Panc1 (cell line): ENCODE data around the gene ALX4. TPM values are rescaled to one million over a fixed set of nuclear protein-coding genes. Genes with fewer than 3 reads are reported as not detected.
A peak's percentile ranks its signal among the peaks of the same experiment; 100 is the strongest.

Experiments
- ATAC-seq: fragments of 200-7000 bp; cut with Tn5 transposase; 2 replicates; pipeline ENCODE4 v1.9.1; 2020; ENCODE audit warnings: mild to moderate bottlenecking, moderate library complexity
- BruUV-seq: library from RNA; stranded (reverse); fragments of 400-500 nt; replicated peaks from 2 replicates; lab custom pipeline; 2021; lab: Mats Ljungman, UMichigan
- CTCF ChIA-PET: fragments of 300-600 bp; sonication (Branson Sonifier 250); formaldehyde crosslinking; loops from one replicate; lab custom pipeline; 2022; ENCODE audit warnings: antibody characterized with exemption; lab: Charles Lee
- POLR2A ChIA-PET: fragments of 300-600 bp; sonication (Branson Sonifier 250); formaldehyde crosslinking; loops from one replicate; lab custom pipeline; 2022; ENCODE audit warnings: antibody characterized with exemption; lab: Charles Lee
- DNase-seq: peaks from one replicate; pipeline ENCODE4 v3.0.0-alpha.2; 2010; ENCODE audit warnings: low read depth, low spot score
- H3K27ac ChIP-seq: 2 replicates; pipeline ENCODE4 v1.5.1; 2011; ENCODE audit warnings: mild to moderate bottlenecking, low read length, inconsistent platforms
- H3K27me3 ChIP-seq: fragments of 200-500 bp; sonication (Bioruptor generic); 2 replicates; pipeline ENCODE4 v1.6.0; 2014; ENCODE audit warnings: low read length, inconsistent platforms; ENCODE audit not compliant: control insufficient read depth, insufficient read depth
- H3K36me3 ChIP-seq: fragments of 200-500 bp; sonication (Bioruptor generic); 2 replicates; pipeline ENCODE4 v1.5.1; 2014; ENCODE audit warnings: inconsistent platforms, mild to moderate bottlenecking, low read length, moderate library complexity; ENCODE audit not compliant: control insufficient read depth, insufficient read depth
- H3K4me1 ChIP-seq: 2 replicates; pipeline ENCODE4 v1.5.1; 2011; ENCODE audit warnings: inconsistent platforms, mild to moderate bottlenecking, low read length, moderate library complexity; ENCODE audit not compliant: control insufficient read depth, insufficient read depth
- H3K4me3 ChIP-seq, 2 experiments: 2 replicates each; pipeline ENCODE4 v1.5.1; 2011 to 2012; ENCODE audit warnings: low read depth in 2 of 2, low read length in 2 of 2, mild to moderate bottlenecking in 2 of 2, inconsistent platforms in 1 of 2, moderate library complexity in 1 of 2
- H3K9me3 ChIP-seq: fragments of 200-500 bp; sonication (Bioruptor generic); 2 replicates; pipeline ENCODE4 v1.5.1; 2014; ENCODE audit warnings: low read depth, mild to moderate bottlenecking, inconsistent platforms, low read length, moderate library complexity; ENCODE audit not compliant: control insufficient read depth, insufficient read depth
- CTCF ChIP-seq: fragments of 450-650 bp; IDR thresholded peaks from 2 replicates; pipeline ENCODE4 v1.5.1; 2017; ENCODE audit warnings: mild to moderate bottlenecking
- POLR2AphosphoS5 ChIP-seq: IDR thresholded peaks from 2 replicates; pipeline ENCODE4 v1.6.1; 2012; ENCODE audit warnings: mild to moderate bottlenecking, low read depth, low read length, moderate library complexity
- REST ChIP-seq, 2 experiments: IDR thresholded peaks; 2 replicates each; pipeline ENCODE4 v1.6.1; 2011 to 2012; ENCODE audit warnings: low read depth in 2 of 2, control low read depth in 1 of 2, low read length in 1 of 2, mild to moderate bottlenecking in 1 of 2, moderate library complexity in 1 of 2; ENCODE audit not compliant: insufficient read depth in 1 of 2
- SIN3A ChIP-seq: IDR thresholded peaks from 2 replicates; pipeline ENCODE4 v1.6.1; 2012; ENCODE audit warnings: low read depth, mild to moderate bottlenecking, low read length, moderate library complexity, borderline replicate concordance; ENCODE audit not compliant: insufficient read depth
- TCF7L2 ChIP-seq: IDR thresholded peaks from 2 replicates; pipeline ENCODE4 v1.6.1; 2011; ENCODE audit warnings: mild to moderate bottlenecking, low read depth, low read length, inconsistent platforms
- in situ Hi-C: cut with HindIII; loops from 2 replicates; pipeline ENCODE4 v1.10.0; 2016; ENCODE audit warnings: low sequenced_read_pairs, low pct_unique_long_range_greater_than_20kb
- intact Hi-C: fragments of 100-400 bp; cut with micrococcal nuclease; formaldehyde crosslinking; loops from one replicate; pipeline ENCODE4 v1.10.0; 2022; ENCODE audit not compliant: unreplicated experiment
- total RNA-seq: library from RNA; stranded (reverse); gene quantifications from one replicate; pipeline ENCODE4 v1.2.1, GENCODE V29; 2021; ENCODE audit not compliant: unreplicated experiment

Gene ALX4
- total RNA-seq, 1 experiment from 2014 or later: 1.0 TPM

GRCh38 chr11:44305026-44305469 lies 4.9 kb downstream of the ALX4 start:
- no peak for ATAC-seq
- Histone ChIP-seq H3K27ac (no peak overlapping the region), H3K9me3 (no peaks in the 10 kb centered on the region), H3K4me1 (peaks cover 12% of the 10 kb centered on the region), H3K4me3 (peak overlapping the region; percentile 46 to 52), H3K27me3 (peaks cover 3% of the 10 kb centered on the region; the same call in 1 of the 2 replicates), H3K36me3 (no peaks in the 10 kb centered on the region)
- no TSS peak for BruUV-seq
- DNase-seq: no peak
- in situ Hi-C loops (no loop called here), intact Hi-C loops (no loop called here)
- CTCF ChIA-PET: interaction anchor here (0.7 kb wide), 1 partner anchor 15 kb away, joined by 3 read pairs; no protein-coding TSS in a partner anchor
- POLR2A ChIA-PET: no interaction called here
- no peak for TF ChIP-seq CTCF

GRCh38 chr11:44304091-44305025 lies 5.6 kb downstream of the ALX4 start:
- Histone ChIP-seq H3K9me3 (no peaks in the 10 kb centered on the region), H3K27ac (no peak overlapping the region), H3K4me1 (peaks cover 12% of the 10 kb centered on the region), H3K36me3 (no peaks in the 10 kb centered on the region), H3K27me3 (peaks cover 3% of the 10 kb centered on the region; the same call in 1 of the 2 replicates), H3K4me3 (peak overlapping the region; percentile 13 to 21; a peak in 3 of 4 replicates)
- TF ChIP-seq POLR2AphosphoS5 (no peak), SIN3A (no peak), TCF7L2 (no peak)
- ChIA-PET POLR2A (no interaction called here), CTCF (interaction anchor here (0.7 kb wide), 1 partner anchor 16 kb away, joined by 3 read pairs; no protein-coding TSS in a partner anchor)
- ATAC-seq: no peak
- in situ Hi-C loops (no loop called here), intact Hi-C loops (no loop called here)
- no peak for DNase-seq
- no TSS peak for BruUV-seq

- Histone ChIP-seq H3K36me3 (no peaks in the 10 kb centered on the region), H3K27ac (no peak overlapping the region), H3K9me3 (no peaks in the 10 kb centered on the region), H3K4me3 (no peak overlapping the region), H3K4me1 (peaks cover 12% of the 10 kb centered on the region), H3K27me3 (peaks cover 3% of the 10 kb centered on the region; the same call in 1 of the 2 replicates)
- TF ChIP-seq POLR2AphosphoS5: no peak
- TF ChIP-seq SIN3A: no peak
- no peak for TF ChIP-seq CTCF
- TF ChIP-seq REST (IDR thresholded peaks at IDR 0.05; ENCODE audit: insufficient read depth in 1 of 2, low read depth in 2 of 2, low read length in 1 of 2): no peak
- no peak for TF ChIP-seq TCF7L2
- CTCF ChIA-PET: no interaction called here
- POLR2A ChIA-PET: no interaction called here
- no TSS peak for BruUV-seq
- intact Hi-C loops: no loop called here
- in situ Hi-C loops: no loop called here
- ATAC-seq: no peak
- DNase-seq: no peak
Measured at GRCh38 chr11:44303401-44303938, 6.5 kb downstream of the ALX4 start.
